ENCODE data around the gene TRAPPC3L.

TRAPPC3L gene

DNA sequence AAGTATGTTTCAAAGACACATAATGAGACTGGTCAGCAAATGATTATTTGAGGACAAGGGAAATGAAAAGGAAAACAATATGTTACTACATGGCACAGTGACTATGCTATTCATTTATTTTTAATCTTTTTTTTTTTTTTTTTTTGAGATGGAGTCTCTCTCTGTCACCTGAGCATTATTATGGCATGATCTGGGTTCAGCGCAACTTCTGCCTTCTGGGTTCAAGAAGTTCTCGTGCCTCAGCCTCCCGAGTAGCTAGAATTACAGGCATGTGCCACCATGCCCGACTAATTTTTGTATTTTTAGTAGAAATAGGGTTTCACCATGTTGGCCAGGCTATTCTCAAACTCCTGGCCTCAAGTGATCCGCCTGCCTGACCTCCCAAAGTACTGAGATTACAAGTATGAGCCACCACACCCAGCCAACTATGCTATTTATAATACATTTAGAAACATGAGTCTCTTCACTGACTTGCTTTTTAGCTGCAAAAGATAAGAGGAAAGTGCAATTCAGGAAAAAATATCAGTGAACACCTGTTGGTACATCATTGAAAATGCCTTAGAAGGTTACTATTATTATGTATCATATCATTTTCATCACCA is 11.4 kb upstream of the TRAPPC3L start:
- DNase-seq, result no peak

GRCh38 chr6:116556065-116556464 is 10.6 kb upstream of the TRAPPC3L start:
- DNase-seq, result no peak

DNA sequence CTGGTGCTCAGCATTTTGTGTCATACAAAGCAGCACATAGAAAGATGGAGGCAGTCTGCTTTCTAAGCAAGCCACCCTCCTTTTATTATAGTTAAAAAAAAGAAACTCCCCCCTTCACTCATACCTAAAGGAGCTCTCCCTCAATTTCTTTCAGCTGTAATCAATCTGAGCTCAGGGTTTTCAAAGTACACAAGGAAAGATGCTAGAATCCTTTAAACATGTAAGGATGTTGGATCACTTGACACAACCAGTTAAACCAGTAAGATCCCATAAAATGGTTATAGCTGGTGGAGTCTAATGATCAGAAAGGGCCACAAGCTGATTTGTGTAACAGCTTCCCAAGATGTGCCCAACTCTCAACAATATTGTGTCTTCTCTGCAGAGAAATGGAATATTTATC is 8.0 kb upstream of the TRAPPC3L start, which contains the start of gene CALHM4:
Gene CALHM4, plus strand, starts transcription at position 301 of the 400 bp plus-strand sequence. Its CDS starts 43 bp downstream, at position 344.
- no peak for DNase-seq

GRCh38 chr6:116550796-116551195 is 5.3 kb upstream of the TRAPPC3L start:
- no peak for DNase-seq

GRCh38 chr6:116547358-116547757 is 1.9 kb upstream of the TRAPPC3L start:
- no peak for DNase-seq

GRCh38 chr6:116543149-116543548 is 2.3 kb downstream of the TRAPPC3L start:
- DNase-seq, result no peak

DNA sequence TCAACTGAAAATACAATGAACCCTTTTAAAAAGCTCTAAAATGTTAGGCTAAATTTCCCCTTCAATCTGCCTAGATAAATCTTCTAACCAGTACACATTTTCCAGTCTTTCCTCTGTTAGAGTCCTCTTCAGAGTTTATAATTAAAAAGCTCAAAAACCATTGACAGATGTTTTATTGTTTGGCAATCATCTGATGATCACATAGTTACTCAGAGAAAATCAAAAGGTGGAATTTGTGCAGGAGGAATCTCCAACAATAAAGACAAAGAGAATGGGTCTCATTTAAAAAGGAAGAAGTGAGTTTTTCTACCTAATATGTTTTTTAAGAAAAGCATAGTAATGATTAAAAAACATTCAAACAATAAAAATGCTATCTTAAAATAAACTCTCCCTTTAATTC is 3.1 kb downstream of the TRAPPC3L start:
- no peak for DNase-seq

DNA sequence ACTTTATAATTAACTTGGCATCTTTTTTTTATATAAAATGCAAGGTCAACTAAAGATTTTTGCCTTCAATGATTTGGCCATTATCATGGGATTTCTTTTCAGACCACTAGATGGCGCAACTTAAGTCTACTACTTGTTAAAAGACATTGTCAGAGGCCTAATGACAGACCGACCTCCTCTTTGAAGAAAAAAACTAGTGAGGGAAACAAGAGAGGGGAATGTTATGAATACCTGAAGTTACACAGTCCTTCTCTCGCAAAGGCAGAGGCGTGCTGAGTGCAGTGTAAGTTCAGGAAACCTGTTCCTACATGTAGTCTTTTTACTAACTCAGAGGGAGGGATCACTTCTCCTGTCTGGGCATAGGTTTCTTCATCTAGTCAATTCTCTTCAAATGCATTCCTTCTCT is 9.3 kb downstream of the TRAPPC3L start:
- no peak for DNase-seq

DNA sequence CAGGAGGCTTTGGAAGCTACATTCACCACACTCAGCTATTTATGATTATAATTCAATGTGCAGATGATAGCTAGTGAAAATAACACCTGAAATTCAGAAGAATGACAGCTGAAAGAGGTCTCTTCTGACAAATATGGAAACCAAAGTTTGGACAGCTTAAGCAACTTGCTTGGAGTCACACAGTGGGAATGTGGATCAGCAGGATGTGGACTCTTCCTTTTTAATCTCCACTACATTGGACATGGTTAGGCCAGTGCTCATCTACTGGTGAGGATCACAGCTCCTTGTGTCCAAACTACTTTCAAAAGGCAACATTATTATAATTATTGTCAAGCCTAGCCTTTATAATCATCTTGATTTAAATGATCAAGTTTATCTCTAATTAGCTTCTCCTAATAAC is 10.4 kb downstream of the TRAPPC3L start:
- DNase-seq, result no peak

- no peak for DNase-seq
Measured at GRCh38 chr6:116533233-116533957, 12.1 kb downstream of the TRAPPC3L start.

DNA sequence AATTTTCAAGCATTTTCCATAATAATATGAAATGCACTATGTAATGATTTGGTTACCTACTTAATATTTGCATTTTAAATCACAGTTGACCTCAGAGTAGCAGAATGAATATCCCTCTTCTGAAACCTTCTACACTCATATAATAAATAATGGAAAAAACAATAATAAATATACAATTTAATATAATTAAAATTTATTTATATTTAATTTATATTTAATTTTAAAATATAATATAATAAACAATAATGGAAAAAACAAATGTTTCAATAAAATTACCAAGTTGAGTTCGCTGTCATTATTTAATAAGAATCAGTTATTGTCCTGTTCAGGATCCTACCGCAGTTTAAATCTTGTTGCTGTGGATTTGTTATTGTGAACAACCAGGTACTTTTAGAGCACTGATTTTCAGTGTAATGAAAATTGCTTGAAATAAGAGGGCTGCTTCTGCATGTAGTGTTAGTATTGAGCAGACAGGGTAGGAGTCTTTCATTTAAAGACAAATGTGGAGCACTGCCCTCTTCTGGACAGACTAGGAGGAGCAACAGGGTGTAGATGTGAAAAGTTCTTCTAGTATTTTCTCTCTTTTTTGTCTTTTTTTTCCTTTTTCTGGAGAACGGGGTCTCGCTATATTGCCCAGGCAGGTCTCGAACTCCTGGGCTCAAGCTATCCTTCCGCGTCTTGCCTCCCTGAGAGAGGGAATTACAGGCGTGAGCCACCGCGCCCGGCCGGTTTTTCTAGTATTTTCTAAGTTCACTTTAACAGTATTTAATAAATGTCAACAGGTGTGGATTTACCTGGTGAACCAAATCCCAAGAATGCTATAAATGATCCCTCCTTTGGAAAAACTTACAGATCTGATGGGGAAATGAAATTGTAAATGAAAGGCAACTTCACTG is 13.6 kb downstream of the TRAPPC3L start:
- DNase-seq, result no peak

DNA sequence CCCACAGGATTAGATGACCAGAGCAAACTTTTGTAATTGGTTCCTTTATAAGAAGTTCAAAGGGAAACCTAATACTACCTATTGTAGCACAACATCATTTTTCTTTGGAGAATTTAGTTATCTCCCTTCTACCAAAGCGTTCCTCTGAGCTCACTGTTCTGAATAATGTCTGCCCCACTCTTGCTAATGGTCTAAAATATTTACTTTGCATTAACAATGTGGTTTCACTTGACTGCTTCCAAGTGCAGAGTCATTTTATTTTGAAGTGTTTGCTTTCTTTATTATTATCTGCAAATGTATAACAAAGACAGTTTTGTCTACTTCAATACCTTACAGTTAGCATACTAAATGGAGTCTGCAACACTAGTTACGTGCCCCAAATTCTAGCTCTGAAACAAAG is 15.0 kb downstream of the TRAPPC3L start:
- no peak for DNase-seq

- no peak for DNase-seq
Measured at GRCh38 chr6:116529466-116530290, 15.8 kb downstream of the TRAPPC3L start.

DNA sequence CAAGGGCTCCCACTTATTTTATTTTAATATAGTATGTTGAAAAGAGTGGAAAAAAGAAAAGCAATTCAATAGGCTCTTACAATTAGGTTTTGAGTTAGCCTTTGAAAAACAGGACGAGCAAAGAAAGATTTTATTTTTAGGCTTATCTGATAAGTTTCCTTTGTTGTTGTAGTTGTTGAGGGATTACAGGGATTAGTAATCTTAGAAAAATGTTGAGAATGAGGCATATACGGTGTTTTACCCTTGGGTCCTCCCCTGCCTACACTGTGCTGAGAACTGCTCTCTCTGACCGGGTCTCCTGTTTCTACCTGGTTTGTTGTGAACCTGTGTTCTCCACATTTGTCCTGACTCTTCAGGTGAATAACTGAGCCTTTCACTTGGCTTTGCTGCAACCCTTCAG is 16.7 kb downstream of the TRAPPC3L start:
- DNase-seq, result no peak

DNA sequence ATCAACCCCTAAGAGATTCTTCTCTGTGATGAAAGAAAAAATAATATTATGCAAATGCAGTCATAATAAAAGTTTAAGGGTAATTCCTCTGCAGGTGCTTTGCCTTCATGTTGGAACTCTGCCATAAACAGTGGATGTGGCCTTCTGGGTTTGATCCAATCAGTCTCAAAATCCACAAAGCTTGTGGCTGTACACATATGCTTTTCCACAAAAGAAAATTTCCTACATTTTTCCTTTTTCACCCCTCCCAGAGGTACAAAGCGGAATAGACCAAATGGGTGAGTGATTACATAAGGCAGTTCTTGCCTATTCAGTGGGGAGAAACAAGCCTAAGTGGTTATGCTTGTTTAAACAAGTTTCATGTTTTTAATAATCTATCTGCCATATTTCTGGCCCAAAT is 17.4 kb downstream of the TRAPPC3L start:
- DNase-seq, result no peak

GRCh38 chr6:116524236-116524635 is 21.2 kb downstream of the TRAPPC3L start:
- no peak for DNase-seq

- DNase-seq, result no peak
Measured at GRCh38 chr6:116522896-116523295, 22.6 kb downstream of the TRAPPC3L start.

- DNase-seq, result no peak
Measured at GRCh38 chr6:116518621-116519368, 26.7 kb downstream of the TRAPPC3L start.

DNA sequence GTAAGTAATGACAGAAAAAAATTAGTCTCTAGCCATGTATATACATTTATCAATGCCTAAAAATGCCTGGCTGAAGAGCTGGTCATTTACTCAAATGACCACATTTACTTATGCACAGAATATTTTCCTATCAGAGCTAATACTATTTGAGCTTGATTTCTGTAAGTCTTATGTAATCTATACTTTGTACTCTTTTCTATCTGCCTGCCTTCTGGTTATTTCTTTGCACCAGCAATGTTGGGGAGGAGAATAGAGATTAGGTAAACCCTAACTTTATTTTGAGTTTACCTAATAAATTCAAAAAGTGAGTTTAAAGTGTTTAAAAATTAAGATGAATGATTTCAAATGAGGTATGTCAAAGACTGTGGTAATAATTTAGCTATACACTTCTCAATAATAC is 30.3 kb downstream of the TRAPPC3L start:
- no peak for DNase-seq

DNA sequence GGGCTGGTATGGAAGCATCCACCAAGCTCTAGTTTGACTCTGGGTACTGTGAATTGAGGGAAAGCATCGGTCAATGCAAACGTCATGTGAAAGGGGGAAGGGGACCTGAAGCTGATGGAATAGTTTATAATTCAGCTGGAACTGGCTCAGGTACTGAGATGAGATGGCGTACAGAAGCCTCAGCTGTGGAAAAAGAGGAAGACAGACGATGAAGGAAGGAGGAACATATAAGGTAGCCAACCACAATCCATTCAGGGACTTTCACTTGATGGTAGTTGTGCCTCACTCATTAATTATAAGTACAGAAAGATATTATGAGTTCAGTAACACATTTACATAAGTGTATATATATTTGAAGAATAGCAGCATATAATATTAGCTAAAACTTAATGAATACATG is 31.4 kb downstream of the TRAPPC3L start:
- DNase-seq, result no peak

GRCh38 chr6:116513224-116513875 is 32.1 kb downstream of the TRAPPC3L start:
- DNase-seq, result no peak

Data from activated effector memory CD4-positive, alpha-beta T cell treated with Interleukin-2 at 50 U/mL for 16 hours (primary cell).